Measurements from ENCODE around the gene PCDHB2.
"Not testable (repeated sequence)": the region's sequence is repeated elsewhere in the genome, so short reads cannot be mapped to it uniquely, and the experiment has no call there.

PCDHB2 gene

DNA sequence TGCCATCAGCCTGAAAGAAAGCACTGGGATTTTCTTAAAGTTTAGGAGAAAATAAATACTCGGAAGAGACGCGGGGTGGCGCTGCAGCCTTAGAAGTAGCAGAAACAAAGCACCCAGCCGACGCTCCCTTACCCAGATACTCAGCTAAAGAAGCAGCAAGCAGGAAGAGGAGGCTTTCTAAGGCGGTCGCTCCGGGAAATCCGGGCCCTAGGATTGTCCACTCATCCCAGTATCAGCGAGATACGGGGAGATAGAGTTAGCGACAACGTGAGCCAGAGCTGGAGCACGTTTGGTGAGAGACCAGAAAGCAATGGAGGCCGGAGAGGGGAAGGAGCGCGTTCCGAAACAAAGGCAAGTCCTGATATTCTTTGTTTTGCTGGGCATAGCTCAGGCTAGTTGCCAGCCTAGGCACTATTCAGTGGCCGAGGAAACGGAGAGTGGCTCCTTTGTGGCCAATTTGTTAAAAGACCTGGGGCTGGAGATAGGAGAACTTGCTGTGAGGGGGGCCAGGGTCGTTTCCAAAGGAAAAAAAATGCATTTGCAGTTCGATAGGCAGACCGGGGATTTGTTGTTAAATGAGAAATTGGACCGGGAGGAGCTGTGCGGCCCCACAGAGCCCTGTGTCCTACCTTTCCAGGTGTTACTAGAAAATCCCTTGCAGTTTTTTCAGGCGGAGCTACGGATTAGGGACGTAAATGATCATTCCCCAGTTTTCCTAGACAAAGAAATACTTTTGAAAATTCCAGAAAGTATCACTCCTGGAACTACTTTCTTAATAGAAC is at the start of gene PCDHB2:
Gene PCDHB2 (plus strand): TSS at position 135 of the 782 bp plus-strand sequence. CDS start 176 bp downstream, at position 311.
- in situ Hi-C loops (cut with HindIII; ENCODE audit: low sequenced_read_pairs), result no loop called here

DNA sequence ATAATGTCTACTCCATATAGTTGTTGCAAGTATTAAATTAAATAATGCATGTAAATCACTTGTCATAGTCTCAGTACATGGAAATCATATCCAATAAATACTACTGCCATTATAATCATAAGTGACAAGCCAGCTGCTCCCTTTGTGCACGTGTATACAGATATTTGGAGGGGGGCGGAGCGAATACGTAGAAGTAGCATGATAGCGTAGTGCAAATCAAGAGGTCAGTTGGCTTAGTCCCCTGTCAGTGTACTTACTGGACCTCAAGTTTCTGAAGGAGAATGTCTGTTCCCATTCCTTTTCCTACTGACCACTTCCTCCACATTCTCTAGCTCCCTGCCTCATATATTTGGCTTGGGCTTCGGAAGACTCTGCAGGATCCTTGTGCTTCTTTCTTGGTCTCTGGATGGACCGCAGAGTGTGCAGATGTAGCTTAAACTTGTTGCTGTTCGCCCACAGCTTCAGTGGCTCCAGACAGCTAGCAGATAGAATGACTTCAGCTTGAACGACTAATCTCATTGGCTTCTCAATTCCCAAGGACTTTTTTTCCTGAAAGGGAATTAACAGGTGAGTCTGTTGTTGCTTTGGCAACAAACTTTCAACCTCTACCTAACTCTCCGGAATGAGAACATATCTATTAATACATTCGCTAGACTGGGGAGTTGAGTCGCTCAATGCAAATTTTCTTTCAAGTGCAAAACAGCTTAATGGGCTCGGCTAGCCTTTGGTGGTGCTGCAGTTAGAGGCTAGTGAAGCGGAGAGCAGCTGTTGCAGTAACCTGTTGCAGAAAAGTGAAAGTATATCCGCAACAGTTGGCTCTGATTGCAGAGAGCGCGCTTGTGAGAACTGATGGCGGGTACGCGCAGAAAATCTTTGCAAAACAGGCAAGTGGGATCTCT is 43.5 kb upstream of the PCDHB2 start, which contains the start of gene PCDHB1:
Gene PCDHB1 (plus strand): TSS at position 753 of the 899 bp plus-strand sequence. CDS start 97 bp downstream, at position 850.
- in situ Hi-C loops (cut with HindIII; ENCODE audit: low sequenced_read_pairs), result no loop called here

DNA sequence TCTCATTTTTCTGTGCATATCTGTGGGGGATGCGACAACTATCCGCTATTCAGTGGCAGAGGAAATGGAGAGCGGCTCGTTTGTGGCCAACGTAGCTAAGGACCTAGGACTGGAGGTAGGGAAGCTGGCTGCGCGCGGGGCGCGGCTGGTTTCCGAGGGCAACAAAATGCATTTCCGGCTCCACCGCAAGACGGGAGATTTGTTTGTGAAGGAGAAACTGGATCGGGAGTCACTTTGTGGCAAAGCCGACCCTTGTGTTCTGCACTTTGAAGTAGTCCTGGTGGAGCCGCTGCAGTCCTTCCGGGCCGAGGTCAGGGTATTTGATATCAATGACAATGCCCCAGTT is 42.9 kb upstream of the PCDHB2 start:
- in situ Hi-C loops (cut with HindIII; ENCODE audit: low sequenced_read_pairs), result no loop called here

DNA sequence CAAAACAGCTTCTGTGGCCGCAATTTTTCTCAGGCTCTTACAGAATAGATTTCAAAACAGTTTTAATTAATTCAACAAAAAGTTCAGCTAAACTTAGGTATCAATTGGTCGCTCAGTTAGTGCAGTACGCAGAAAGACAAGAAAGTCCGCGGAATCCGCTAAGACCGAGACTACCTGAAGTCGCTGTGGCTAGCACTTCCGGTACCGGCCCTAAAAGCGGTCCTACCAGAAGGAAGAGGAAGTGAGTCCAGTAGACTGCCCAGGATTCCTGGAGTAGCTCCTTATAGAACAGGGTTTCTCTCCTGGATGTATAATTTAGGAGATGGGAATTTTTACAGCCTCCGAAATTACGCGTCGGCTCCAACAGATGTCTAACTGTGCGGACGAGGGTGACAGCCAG is 16.6 kb upstream of the PCDHB2 start:
- in situ Hi-C loops (cut with HindIII; ENCODE audit: low sequenced_read_pairs), result no loop called here

DNA sequence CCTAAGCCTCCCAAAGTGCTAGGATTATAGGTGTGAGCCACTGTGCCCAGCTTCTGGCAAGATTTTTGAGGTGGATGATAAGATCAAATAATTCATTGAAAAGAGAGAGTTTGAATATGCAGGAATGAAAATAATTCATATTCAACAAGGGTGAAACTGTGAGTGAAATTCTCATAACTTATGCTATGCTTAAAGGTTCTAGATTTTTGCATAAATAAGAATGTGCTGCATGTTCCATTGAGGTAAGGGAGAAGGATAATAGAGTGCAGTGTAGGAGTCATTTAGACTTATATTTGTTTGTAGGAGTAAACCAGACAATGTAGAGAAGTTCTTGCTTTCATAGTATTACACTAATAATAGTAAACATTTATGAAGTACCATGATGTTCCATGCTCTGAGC is 12.2 kb upstream of the PCDHB2 start:
- in situ Hi-C loops (cut with HindIII; ENCODE audit: low sequenced_read_pairs), result no loop called here

DNA sequence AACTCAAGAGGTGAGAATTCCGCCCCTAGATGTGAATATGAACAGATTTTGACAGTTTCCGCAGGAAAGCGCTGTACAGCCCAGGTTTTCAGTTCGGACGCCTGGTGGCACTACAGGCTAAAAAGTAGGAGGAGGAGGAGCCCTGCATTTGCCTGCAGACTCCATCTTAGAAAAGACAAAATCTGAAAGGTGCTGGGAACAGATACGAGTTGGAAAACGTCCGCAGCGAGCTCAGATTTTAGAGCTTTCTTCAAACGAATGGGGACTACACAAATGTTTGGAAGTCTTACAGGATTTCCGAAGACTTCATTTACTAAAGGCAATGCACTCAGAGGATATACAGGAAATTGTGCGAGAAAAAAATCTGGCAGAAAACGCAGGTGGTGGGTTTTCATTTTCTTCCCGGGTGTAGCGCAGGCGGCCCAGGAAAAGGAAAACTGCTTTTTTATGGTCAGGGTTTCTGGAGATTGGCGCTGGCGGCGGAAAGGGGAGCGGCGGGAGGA is 9.9 kb upstream of the PCDHB2 start:
- in situ Hi-C loops (cut with HindIII; ENCODE audit: low sequenced_read_pairs), result no loop called here

DNA sequence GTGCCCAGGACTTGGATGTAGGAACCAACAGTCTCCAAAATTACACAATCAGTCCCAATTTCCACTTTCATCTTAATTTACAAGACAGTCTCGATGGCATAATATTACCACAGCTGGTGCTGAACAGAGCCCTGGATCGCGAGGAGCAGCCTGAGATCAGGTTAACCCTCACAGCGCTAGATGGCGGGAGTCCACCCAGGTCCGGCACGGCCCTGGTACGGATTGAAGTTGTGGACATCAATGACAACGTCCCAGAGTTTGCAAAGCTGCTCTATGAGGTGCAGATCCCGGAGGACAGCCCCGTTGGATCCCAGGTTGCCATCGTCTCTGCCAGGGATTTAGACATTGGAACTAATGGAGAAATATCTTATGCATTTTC is 837 bp downstream of the PCDHB2 start:
- in situ Hi-C loops (cut with HindIII; ENCODE audit: low sequenced_read_pairs), result no loop called here

DNA sequence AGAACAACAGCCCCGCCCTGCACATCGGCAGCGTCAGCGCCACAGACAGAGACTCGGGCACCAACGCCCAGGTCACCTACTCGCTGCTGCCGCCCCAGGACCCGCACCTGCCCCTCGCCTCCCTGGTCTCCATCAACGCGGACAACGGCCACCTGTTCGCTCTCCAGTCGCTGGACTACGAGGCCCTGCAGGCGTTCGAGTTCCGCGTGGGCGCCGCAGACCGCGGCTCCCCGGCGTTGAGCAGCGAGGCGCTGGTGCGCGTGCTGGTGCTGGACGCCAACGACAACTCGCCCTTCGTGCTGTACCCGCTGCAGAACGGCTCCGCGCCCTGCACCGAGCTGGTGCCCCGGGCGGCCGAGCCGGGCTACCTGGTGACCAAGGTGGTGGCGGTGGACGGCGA is 1.8 kb downstream of the PCDHB2 start:
- in situ Hi-C loops (cut with HindIII; ENCODE audit: low sequenced_read_pairs), result not testable (repeated sequence)

DNA sequence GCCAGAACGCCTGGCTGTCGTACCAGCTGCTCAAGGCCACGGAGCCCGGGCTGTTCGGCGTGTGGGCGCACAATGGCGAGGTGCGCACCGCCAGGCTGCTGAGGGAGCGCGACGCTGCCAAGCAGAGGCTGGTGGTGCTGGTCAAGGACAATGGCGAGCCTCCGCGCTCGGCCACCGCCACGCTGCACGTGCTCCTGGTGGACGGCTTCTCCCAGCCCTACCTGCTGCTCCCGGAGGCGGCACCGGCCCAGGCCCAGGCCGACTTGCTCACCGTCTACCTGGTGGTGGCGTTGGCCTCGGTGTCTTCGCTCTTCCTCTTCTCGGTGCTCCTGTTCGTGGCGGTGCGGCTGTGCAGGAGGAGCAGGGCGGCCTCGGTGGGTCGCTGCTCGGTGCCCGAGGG is 2.2 kb downstream of the PCDHB2 start:
- in situ Hi-C loops (cut with HindIII; ENCODE audit: low sequenced_read_pairs), result not testable (repeated sequence)

DNA sequence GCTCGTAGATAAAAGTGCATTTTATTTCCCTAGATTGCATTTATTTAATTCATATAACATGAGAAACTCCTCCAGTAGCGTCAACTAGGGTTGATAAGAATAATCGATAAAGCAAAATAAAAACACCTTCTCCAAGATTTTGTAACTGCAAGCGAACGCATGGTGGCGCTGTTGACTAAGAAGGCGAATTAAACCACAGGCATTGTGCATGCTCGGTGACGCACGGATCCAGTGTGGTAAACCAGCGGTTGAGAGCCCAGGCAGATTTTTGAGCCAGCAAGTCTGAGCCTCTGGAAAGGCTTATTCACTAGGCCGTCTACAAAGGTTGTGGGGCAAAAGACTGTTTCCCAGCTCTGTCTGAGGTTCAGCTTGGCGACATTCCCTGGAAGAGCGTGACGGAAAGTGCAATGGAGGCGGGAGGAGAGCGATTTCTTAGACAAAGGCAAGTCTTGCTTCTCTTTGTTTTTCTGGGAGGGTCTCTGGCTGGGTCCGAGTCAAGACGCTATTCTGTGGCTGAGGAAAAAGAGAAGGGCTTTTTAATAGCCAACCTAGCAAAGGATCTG is 5.9 kb downstream of the PCDHB2 start, which contains the start of gene PCDHB3:
Gene PCDHB3 (plus strand): TSS at position 231 of the 563 bp plus-strand sequence. CDS start 177 bp downstream, at position 408.
- in situ Hi-C loops (cut with HindIII; ENCODE audit: low sequenced_read_pairs), result no loop called here

DNA sequence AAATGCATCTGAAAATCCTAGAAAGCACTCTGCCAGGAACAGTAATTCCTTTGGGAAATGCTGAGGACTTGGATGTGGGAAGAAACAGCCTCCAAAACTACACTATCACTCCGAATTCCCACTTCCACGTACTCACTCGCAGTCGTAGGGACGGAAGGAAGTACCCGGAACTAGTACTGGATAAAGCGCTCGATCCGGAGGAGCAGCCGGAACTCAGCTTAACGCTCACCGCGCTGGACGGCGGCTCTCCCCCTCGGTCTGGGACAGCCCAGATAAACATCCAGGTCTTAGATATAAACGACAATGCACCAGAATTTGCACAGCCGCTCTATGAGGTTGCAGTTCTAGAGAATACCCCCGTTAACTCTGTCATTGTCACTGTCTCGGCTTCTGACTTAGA is 6.6 kb downstream of the PCDHB2 start:
- in situ Hi-C loops (cut with HindIII; ENCODE audit: low sequenced_read_pairs), result no loop called here

DNA sequence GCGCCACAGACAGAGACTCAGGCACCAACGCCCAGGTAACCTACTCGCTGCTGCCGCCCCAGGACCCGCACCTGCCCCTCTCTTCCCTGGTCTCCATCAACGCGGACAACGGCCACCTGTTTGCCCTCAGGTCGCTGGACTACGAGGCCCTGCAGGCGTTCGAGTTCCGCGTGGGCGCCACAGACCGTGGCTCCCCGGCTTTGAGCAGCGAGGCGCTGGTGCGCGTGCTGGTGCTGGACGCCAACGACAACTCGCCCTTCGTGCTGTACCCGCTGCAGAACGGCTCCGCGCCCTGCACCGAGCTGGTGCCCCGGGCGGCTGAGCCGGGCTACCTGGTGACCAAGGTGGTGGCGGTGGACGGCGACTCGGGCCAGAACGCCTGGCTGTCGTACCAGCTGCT is 7.7 kb downstream of the PCDHB2 start:
- in situ Hi-C loops (cut with HindIII; ENCODE audit: low sequenced_read_pairs), result not testable (repeated sequence)

DNA sequence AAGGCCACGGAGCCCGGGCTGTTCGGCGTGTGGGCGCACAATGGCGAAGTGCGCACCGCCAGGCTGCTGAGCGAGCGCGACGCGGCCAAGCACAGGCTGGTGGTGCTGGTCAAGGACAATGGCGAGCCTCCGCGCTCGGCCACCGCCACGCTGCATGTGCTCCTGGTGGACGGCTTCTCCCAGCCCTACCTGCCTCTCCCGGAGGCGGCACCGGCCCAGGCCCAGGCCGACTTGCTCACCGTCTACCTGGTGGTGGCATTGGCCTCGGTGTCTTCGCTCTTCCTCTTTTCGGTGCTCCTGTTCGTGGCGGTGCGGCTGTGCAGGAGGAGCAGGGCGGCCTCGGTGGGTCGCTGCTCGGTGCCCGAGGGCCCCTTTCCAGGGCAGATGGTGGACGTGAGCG is 8.1 kb downstream of the PCDHB2 start:
- in situ Hi-C loops (cut with HindIII; ENCODE audit: low sequenced_read_pairs), result not testable (repeated sequence)

DNA sequence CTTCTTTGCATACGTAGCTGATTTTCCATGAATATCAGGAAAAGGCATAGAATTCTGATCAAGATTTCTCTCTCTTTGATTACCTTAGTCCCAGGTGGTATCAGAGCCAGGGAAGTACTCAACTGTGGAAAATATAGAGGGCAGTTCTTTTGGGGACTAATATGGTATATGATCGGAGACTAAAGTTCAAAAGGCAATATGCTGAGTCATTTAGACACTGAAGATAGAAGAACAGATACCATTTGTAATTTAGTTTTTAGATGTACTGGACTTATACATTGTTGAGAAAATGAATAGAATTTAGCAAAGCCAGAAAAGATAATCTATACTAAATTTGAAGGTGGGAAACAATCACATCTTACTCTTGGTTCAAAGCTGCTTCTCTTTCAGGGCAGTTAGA is 10.9 kb downstream of the PCDHB2 start:
- in situ Hi-C loops (cut with HindIII; ENCODE audit: low sequenced_read_pairs), result no loop called here

DNA sequence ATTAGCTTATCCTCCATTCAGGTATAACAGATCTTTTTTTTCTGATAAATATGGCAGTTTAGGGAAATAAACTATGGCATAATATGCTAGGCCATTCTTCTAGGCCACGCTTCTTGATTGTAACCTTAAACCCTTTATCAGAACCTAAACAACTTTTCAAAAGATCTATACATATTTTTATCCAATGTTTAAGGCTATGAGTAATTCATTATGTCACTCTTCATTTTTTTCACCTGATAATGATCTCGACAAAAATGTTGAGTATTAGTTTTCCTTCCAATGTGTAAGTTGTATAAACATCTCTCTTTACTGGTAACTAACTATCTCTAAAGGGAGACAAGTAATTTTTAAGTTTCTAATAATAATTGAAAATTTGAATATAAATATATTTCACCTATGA is 24.8 kb downstream of the PCDHB2 start:
- in situ Hi-C loops (cut with HindIII; ENCODE audit: low sequenced_read_pairs), result no loop called here

DNA sequence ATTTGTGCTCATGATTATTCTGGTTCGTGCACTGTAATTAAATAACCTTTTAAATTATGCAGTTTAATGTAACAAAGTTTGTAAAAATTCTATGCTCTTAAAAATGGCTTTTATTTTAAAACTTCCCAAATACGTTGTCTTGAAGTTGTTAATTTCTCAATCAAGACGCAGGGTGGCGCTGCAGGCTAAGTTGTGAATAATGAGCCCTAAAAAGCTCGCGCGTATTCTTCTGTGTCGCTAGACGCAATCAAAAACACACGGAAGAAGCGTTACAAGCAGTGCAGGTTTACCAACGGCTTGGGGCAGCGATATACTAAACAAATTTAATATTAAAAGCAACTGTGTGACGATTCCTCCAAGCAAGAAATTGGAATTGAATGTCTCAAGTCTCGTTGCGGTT is 27.1 kb downstream of the PCDHB2 start, which contains the start of gene PCDHB4:
Gene PCDHB4 (plus strand): TSS at position 256 of the 400 bp plus-strand sequence. CDS start 181 bp downstream, outside the sequence.
- in situ Hi-C loops (cut with HindIII; ENCODE audit: low sequenced_read_pairs), result no loop called here

DNA sequence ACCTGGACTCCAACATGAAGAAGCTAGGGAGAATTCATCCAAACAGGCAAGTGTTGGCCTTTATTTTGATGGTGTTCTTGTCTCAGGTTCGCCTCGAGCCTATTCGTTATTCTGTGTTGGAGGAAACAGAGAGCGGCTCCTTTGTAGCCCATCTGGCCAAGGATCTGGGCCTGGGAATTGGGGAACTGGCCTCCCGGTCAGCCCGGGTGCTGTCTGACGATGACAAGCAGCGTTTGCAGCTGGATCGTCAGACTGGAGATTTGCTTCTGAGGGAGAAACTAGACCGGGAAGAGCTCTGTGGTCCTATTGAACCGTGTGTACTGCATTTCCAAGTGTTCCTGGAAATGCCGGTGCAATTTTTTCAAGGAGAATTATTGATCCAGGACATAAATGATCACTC is 27.6 kb downstream of the PCDHB2 start:
- in situ Hi-C loops (cut with HindIII; ENCODE audit: low sequenced_read_pairs), result no loop called here

DNA sequence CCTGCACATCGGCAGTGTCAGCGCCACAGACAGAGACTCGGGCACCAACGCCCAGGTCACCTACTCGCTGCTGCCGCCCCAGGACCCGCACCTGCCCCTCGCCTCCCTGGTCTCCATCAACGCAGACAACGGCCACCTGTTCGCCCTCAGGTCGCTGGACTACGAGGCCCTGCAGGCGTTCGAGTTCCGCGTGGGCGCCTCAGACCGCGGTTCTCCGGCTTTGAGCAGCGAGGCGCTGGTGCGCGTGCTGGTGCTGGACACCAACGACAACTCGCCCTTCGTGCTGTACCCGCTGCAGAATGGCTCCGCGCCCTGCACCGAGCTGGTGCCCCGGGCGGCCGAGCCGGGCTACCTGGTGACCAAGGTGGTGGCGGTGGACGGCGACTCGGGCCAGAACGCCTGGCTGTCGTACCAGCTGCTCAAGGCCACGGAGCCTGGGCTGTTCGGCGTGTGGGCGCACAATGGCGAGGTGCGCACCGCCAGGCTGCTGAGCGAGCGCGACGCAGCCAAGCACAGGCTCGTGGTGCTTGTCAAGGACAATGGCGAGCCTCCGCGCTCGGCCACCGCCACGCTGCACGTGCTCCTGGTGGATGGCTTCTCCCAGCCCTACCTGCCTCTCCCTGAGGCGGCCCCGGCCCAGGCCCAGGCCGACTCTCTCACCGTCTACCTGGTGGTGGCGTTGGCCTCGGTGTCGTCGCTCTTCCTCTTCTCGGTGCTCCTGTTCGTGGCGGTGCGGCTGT is 29.2 kb downstream of the PCDHB2 start:
- in situ Hi-C loops (cut with HindIII; ENCODE audit: low sequenced_read_pairs), result not testable (repeated sequence)

DNA sequence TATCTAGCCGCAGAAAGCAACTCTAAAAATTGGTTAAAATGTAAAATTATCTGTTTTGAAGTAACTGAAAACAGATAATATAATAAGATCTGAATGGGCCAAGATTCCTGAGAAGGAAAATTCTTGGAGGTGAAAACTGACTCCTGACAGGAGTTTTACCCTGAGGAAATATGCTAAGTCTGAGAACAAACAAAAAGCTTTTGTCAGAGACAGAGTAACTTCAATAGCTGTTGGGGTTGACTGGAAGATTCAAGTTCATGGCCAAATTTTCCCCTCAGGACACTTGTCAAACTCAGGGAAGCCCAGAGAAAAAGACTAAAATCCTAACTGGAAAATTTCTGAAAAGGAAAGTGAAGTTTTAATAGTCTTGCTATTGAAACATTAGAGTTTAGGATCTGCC is 32.9 kb downstream of the PCDHB2 start:
- in situ Hi-C loops (cut with HindIII; ENCODE audit: low sequenced_read_pairs), result no loop called here

DNA sequence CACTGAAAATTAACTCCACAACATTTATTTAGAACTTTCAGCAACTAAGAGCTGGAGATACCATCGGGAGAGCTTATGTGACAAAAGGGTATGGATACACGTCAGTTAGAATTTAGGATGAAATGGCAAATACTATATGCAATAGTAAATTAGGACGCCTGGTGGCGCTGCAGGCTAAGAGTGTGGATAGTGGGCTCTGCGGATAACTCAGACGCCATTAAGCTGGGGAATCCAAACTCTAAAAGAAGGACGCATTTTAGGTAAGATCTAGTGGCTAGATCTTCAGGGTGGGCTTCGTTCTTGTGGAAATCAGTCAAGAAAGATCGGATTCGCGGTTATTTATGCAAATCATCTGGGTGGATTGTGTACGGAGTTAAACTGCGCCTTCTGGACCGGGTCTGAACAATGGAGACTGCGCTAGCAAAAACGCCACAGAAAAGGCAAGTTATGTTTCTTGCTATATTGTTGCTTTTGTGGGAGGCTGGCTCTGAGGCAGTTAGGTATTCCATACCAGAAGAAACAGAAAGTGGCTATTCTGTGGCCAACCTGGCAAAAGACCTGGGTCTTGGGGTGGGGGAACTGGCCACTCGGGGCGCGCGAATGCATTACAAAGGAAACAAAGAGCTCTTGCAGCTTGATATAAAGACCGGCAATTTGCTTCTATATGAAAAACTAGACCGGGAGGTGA is 40.8 kb downstream of the PCDHB2 start, which contains the start of gene PCDHB5:
Gene PCDHB5 (plus strand): TSS at position 177 of the 688 bp plus-strand sequence. CDS start 229 bp downstream, at position 406.
- in situ Hi-C loops (cut with HindIII; ENCODE audit: low sequenced_read_pairs), result no loop called here
